Measurements from ENCODE around the gene DOC2B.

DOC2B gene

GRCh38 chr17:161481-161880, 20.0 kb downstream of the DOC2B start:
- WGBS (ENCODE audit: insufficient coverage), result 90% methylated on average over 10 of the region's 10 CpGs
- H3K4me1 ChIP-seq (ENCODE audit: control extremely low read depth in 1 of 4, control insufficient read depth in 4 of 4, insufficient read depth in 4 of 4, low read length in 3 of 4), result no peaks in the 10 kb centered on the region
- H3K36me3 ChIP-seq (ENCODE audit: control insufficient read depth in 4 of 4, insufficient read depth in 4 of 4, low read length in 3 of 4), result no peaks in the 10 kb centered on the region
- POLR2A ChIA-PET, result no interaction called here
- H3K4me3 ChIP-seq (ENCODE audit: control insufficient read depth in 1 of 7, extremely low read depth in 1 of 7, insufficient read depth in 4 of 7, low read depth in 2 of 7, low read length in 6 of 7), result no peak overlapping the region
- no peaks in the 10 kb centered on the region for H3K9me3 ChIP-seq (ENCODE audit: control extremely low read depth in 1 of 5, control insufficient read depth in 4 of 5, insufficient read depth in 2 of 5, low read depth in 1 of 5, low read length in 4 of 5)
- no peaks in the 10 kb centered on the region for H3K27me3 ChIP-seq (replicated peaks in 2 of 5; ENCODE audit: control insufficient read depth in 4 of 5, insufficient read depth in 5 of 5, low read length in 4 of 5)
- CTCF ChIA-PET, result interaction anchor here (5.5 kb wide), 1 partner anchor 148 kb away, joined by 34 read pairs; no protein-coding TSS in a partner anchor
- no peak for DNase-seq
- H3K27ac ChIP-seq (ENCODE audit: insufficient read depth in 1 of 2, low read depth in 1 of 2, low read length in 2 of 2, poor library complexity in 1 of 2, severe bottlenecking in 2 of 2), result no peak overlapping the region

GRCh38 chr17:160336-160735, 21.1 kb downstream of the DOC2B start:
- no peak for DNase-seq
- H3K27ac ChIP-seq (ENCODE audit: insufficient read depth in 1 of 2, low read depth in 1 of 2, low read length in 2 of 2, poor library complexity in 1 of 2, severe bottlenecking in 2 of 2), result no peak overlapping the region
- CTCF ChIA-PET, result no interaction called here
- H3K36me3 ChIP-seq (ENCODE audit: control insufficient read depth in 4 of 4, insufficient read depth in 4 of 4, low read length in 3 of 4), result no peaks in the 10 kb centered on the region
- H3K27me3 ChIP-seq (replicated peaks in 2 of 5; ENCODE audit: control insufficient read depth in 4 of 5, insufficient read depth in 5 of 5, low read length in 4 of 5), result peaks cover 0 to 3% (median 0%) of the 10 kb centered on the region in 5 experiments
- H3K4me3 ChIP-seq (ENCODE audit: control insufficient read depth in 1 of 7, extremely low read depth in 1 of 7, insufficient read depth in 4 of 7, low read depth in 2 of 7, low read length in 6 of 7), result no peak overlapping the region
- no peaks in the 10 kb centered on the region for H3K4me1 ChIP-seq (ENCODE audit: control extremely low read depth in 1 of 4, control insufficient read depth in 4 of 4, insufficient read depth in 4 of 4, low read length in 3 of 4)
- POLR2A ChIA-PET, result no interaction called here
- H3K9me3 ChIP-seq (ENCODE audit: control extremely low read depth in 1 of 5, control insufficient read depth in 4 of 5, insufficient read depth in 2 of 5, low read depth in 1 of 5, low read length in 4 of 5), result no peaks in the 10 kb centered on the region
- 93% methylated on average over 9 of the region's 13 CpGs for WGBS (ENCODE audit: insufficient coverage)

DNA sequence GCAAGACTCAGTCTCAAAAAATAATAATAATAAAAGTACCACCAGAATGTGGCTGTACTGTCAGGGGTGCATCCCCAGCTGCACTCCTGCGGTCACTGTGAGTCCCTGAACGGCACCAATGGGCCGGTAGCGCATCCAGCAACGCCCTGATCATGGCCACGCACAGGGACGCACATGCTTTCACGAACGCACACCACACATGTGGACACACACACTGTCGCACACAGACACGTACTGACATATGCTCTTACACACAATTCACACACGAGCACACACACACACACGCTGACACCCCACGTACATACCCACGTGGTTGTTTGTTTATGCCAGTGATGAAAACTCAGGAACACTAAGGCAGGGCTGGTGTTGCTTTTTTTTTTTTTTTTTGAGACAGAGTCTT, 21.8 kb downstream of the DOC2B start:
- Histone ChIP-seq H3K4me3 (ENCODE audit: control insufficient read depth in 1 of 7, extremely low read depth in 1 of 7, insufficient read depth in 4 of 7, low read depth in 2 of 7, low read length in 6 of 7) (no peak overlapping the region), H3K4me1 (ENCODE audit: control extremely low read depth in 1 of 4, control insufficient read depth in 4 of 4, insufficient read depth in 4 of 4, low read length in 3 of 4) (no peaks in the 10 kb centered on the region), H3K27me3 (replicated peaks in 2 of 5; ENCODE audit: control insufficient read depth in 4 of 5, insufficient read depth in 5 of 5, low read length in 4 of 5) (peaks cover 0 to 3% (median 0%) of the 10 kb centered on the region in 5 experiments), H3K27ac (ENCODE audit: insufficient read depth in 1 of 2, low read depth in 1 of 2, low read length in 2 of 2, poor library complexity in 1 of 2, severe bottlenecking in 2 of 2) (no peak overlapping the region), H3K9me3 (ENCODE audit: control extremely low read depth in 1 of 5, control insufficient read depth in 4 of 5, insufficient read depth in 2 of 5, low read depth in 1 of 5, low read length in 4 of 5) (no peaks in the 10 kb centered on the region), H3K36me3 (ENCODE audit: control insufficient read depth in 4 of 4, insufficient read depth in 4 of 4, low read length in 3 of 4) (no peaks in the 10 kb centered on the region)
- DNase-seq, result no peak
- POLR2A ChIA-PET, result no interaction called here
- WGBS (ENCODE audit: insufficient coverage), result 99% methylated on average over 10 of the region's 15 CpGs
- CTCF ChIA-PET, result interaction anchor here (1.0 to 1.4 kb wide), 2 partner anchors 21 to 542 kb away, joined by 3 to 4 read pairs; no protein-coding TSS in a partner anchor

DNA sequence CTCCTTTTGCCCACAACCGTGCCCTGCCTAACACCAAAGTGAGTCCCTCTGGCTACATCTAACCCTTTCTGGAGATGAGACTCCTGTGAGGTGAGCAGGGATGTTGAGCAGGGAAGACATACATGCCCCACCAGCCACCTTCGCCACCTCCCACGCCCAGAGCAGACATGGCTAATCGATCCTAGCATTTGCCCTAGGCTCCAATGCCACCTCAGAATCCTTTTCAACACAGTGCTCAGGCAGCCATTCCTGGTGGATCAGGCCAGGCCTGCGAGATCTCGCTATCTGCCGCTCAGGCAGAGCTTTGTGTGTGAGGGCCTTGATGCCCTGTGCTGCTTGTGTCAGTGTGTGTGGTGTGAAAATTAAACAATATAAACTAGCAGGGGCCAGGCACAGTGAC, 23.1 kb downstream of the DOC2B start:
- H3K36me3 ChIP-seq (ENCODE audit: control insufficient read depth in 4 of 4, insufficient read depth in 4 of 4, low read length in 3 of 4), result no peaks in the 10 kb centered on the region
- H3K4me1 ChIP-seq (ENCODE audit: control extremely low read depth in 1 of 4, control insufficient read depth in 4 of 4, insufficient read depth in 4 of 4, low read length in 3 of 4), result no peaks in the 10 kb centered on the region
- ChIA-PET CTCF (interaction anchor here (1.0 to 1.4 kb wide), 3 partner anchors 9 to 544 kb away, joined by 3 to 4 read pairs (median 3); no protein-coding TSS in a partner anchor), POLR2A (no interaction called here)
- WGBS (ENCODE audit: insufficient coverage), result 100% methylated on average over 1 of the region's 7 CpGs
- no peak overlapping the region for H3K27ac ChIP-seq (ENCODE audit: insufficient read depth in 1 of 2, low read depth in 1 of 2, low read length in 2 of 2, poor library complexity in 1 of 2, severe bottlenecking in 2 of 2)
- DNase-seq, result no peak
- H3K4me3 ChIP-seq (ENCODE audit: control insufficient read depth in 1 of 7, extremely low read depth in 1 of 7, insufficient read depth in 4 of 7, low read depth in 2 of 7, low read length in 6 of 7), result no peak overlapping the region
- H3K9me3 ChIP-seq (ENCODE audit: control extremely low read depth in 1 of 5, control insufficient read depth in 4 of 5, insufficient read depth in 2 of 5, low read depth in 1 of 5, low read length in 4 of 5), result no peaks in the 10 kb centered on the region
- H3K27me3 ChIP-seq (replicated peaks in 2 of 5; ENCODE audit: control insufficient read depth in 4 of 5, insufficient read depth in 5 of 5, low read length in 4 of 5), result peaks cover 0 to 3% (median 0%) of the 10 kb centered on the region in 5 experiments

DNA sequence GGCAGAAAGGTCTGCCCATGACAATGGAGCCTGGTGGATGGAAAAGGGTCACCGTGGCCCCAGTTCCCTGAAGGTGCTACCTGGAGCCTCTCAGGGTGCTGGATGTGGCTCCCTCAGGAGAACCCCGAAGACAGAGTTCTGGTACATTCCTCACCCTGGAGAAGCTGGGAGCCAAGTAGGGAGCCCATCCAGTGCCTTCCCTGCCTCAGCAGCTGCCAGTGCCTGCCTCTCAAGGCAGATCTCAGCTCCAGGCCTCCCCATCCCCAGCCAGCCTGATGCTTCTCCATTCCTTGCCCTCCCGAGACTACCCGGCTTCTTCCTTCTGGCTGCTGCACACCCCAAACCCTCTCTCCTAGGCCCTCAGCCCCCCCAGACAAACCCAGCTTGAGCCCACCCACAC, 23.5 kb downstream of the DOC2B start:
- WGBS (ENCODE audit: insufficient coverage), result 90% methylated on average over 4 of the region's 4 CpGs
- no peak for DNase-seq
- no peak overlapping the region for H3K27ac ChIP-seq (ENCODE audit: insufficient read depth in 1 of 2, low read depth in 1 of 2, low read length in 2 of 2, poor library complexity in 1 of 2, severe bottlenecking in 2 of 2)
- no peaks in the 10 kb centered on the region for H3K36me3 ChIP-seq (ENCODE audit: control insufficient read depth in 4 of 4, insufficient read depth in 4 of 4, low read length in 3 of 4)
- no peaks in the 10 kb centered on the region for H3K4me1 ChIP-seq (ENCODE audit: control extremely low read depth in 1 of 4, control insufficient read depth in 4 of 4, insufficient read depth in 4 of 4, low read length in 3 of 4)
- ChIA-PET CTCF (no interaction called here), POLR2A (no interaction called here)
- H3K27me3 ChIP-seq (replicated peaks in 2 of 5; ENCODE audit: control insufficient read depth in 4 of 5, insufficient read depth in 5 of 5, low read length in 4 of 5), result peaks cover 0 to 3% (median 0%) of the 10 kb centered on the region in 5 experiments
- H3K4me3 ChIP-seq (ENCODE audit: control insufficient read depth in 1 of 7, extremely low read depth in 1 of 7, insufficient read depth in 4 of 7, low read depth in 2 of 7, low read length in 6 of 7), result no peak overlapping the region
- H3K9me3 ChIP-seq (ENCODE audit: control extremely low read depth in 1 of 5, control insufficient read depth in 4 of 5, insufficient read depth in 2 of 5, low read depth in 1 of 5, low read length in 4 of 5), result no peaks in the 10 kb centered on the region

DNA sequence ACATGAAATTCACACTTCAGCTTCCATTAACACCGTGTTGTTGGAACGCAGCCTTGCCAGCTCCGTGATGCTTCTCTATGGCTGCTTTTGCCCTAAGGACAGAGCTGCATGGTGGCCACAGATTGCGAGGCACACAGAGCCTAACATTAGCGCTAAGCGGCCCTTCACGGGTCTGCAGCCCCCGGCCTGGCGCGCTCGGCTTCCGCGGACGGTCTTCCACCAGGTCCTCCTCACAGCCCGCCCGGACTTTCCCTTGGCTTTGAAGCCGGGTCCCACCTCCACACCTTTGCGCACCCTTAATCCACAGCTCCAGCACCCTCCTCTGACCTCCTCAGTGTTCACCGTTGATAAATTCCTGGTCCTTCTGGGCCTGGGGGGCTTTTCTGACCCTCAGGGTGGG, 24.5 kb downstream of the DOC2B start:
- H3K27ac ChIP-seq (ENCODE audit: insufficient read depth in 1 of 2, low read depth in 1 of 2, low read length in 2 of 2, poor library complexity in 1 of 2, severe bottlenecking in 2 of 2), result no peak overlapping the region
- H3K27me3 ChIP-seq (replicated peaks in 2 of 5; ENCODE audit: control insufficient read depth in 4 of 5, insufficient read depth in 5 of 5, low read length in 4 of 5), result peaks cover 0 to 3% (median 0%) of the 10 kb centered on the region in 5 experiments
- POLR2A ChIA-PET, result no interaction called here
- H3K9me3 ChIP-seq (ENCODE audit: control extremely low read depth in 1 of 5, control insufficient read depth in 4 of 5, insufficient read depth in 2 of 5, low read depth in 1 of 5, low read length in 4 of 5), result no peaks in the 10 kb centered on the region
- H3K4me3 ChIP-seq (ENCODE audit: control insufficient read depth in 1 of 7, extremely low read depth in 1 of 7, insufficient read depth in 4 of 7, low read depth in 2 of 7, low read length in 6 of 7), result no peak overlapping the region
- no peak for DNase-seq
- CTCF ChIA-PET, result no interaction called here
- WGBS (ENCODE audit: insufficient coverage), result 93% methylated on average over 19 of the region's 19 CpGs
- H3K4me1 ChIP-seq (ENCODE audit: control extremely low read depth in 1 of 4, control insufficient read depth in 4 of 4, insufficient read depth in 4 of 4, low read length in 3 of 4), result no peaks in the 10 kb centered on the region
- H3K36me3 ChIP-seq (ENCODE audit: control insufficient read depth in 4 of 4, insufficient read depth in 4 of 4, low read length in 3 of 4), result no peaks in the 10 kb centered on the region

- H3K36me3 ChIP-seq (ENCODE audit: control insufficient read depth in 4 of 4, insufficient read depth in 4 of 4, low read length in 3 of 4), result no peaks in the 10 kb centered on the region
- no peak overlapping the region for H3K4me3 ChIP-seq (ENCODE audit: control insufficient read depth in 1 of 7, extremely low read depth in 1 of 7, insufficient read depth in 4 of 7, low read depth in 2 of 7, low read length in 6 of 7)
- ChIA-PET POLR2A (no interaction called here), CTCF (interaction anchor here (1.7 kb wide), 1 partner anchor 154 kb away, joined by 6 read pairs; no protein-coding TSS in a partner anchor)
- H3K9me3 ChIP-seq (ENCODE audit: control extremely low read depth in 1 of 5, control insufficient read depth in 4 of 5, insufficient read depth in 2 of 5, low read depth in 1 of 5, low read length in 4 of 5), result no peaks in the 10 kb centered on the region
- no peaks in the 10 kb centered on the region for H3K4me1 ChIP-seq (ENCODE audit: control extremely low read depth in 1 of 4, control insufficient read depth in 4 of 4, insufficient read depth in 4 of 4, low read length in 3 of 4)
- WGBS (ENCODE audit: insufficient coverage), result 93% methylated on average over 27 of the region's 28 CpGs
- no peak overlapping the region for H3K27ac ChIP-seq (ENCODE audit: insufficient read depth in 1 of 2, low read depth in 1 of 2, low read length in 2 of 2, poor library complexity in 1 of 2, severe bottlenecking in 2 of 2)
- DNase-seq, result no peak
- peaks cover 0 to 3% (median 0%) of the 10 kb centered on the region in 5 experiments for H3K27me3 ChIP-seq (replicated peaks in 2 of 5; ENCODE audit: control insufficient read depth in 4 of 5, insufficient read depth in 5 of 5, low read length in 4 of 5)
Measured at GRCh38 chr17:156094-156621, 25.3 kb downstream of the DOC2B start.
